Pancreas (tissue), 10 donors: ENCODE results near the gene MROH2B. TPM values are rescaled to one million over a fixed set of nuclear protein-coding genes. Genes with fewer than 3 reads are reported as not detected.

Source experiments
- ATAC-seq, 4 donors: fragments of 200-7000 bp; cut with Tn5 transposase; one replicate each; pipeline versions ENCODE4 v1.8.0 to v1.9.1; 2020; ENCODE audit warnings: mild to moderate bottlenecking in 4 of 4, moderate library complexity in 4 of 4
- DNase-seq, 6 donors: peaks; one replicate each; pipeline ENCODE4 v3.0.0-alpha.2; 2020
- FAIRE-seq: peaks from 2 replicates; lab custom pipeline; 2012; peaks lifted over from hg19 to GRCh38; lab: Jason Lieb, UNC
- H3K27ac ChIP-seq, 4 donors: fragments of 200-600 bp; sonication (generic); 1 replicate in 3 of 4; 2 replicates in 1 of 4; pipeline versions ENCODE4 v1.5.0 to v1.8.0; 2020
- H3K27me3 ChIP-seq, 4 donors: fragments of 200-600 bp; one replicate each; pipeline ENCODE4 v1.8.0; 2021
- H3K36me3 ChIP-seq, 3 donors: fragments of 200-600 bp; sonication (generic) in 1 of 3; one replicate each; pipeline versions ENCODE4 v1.5.0 to v1.8.0; 2020 to 2021
- H3K4me1 ChIP-seq, 3 donors: fragments of 200-600 bp; one replicate each; pipeline ENCODE4 v1.8.0; 2021
- H3K4me3 ChIP-seq, 4 donors: fragments of 200-600 bp; sonication (generic) in 2 of 4; one replicate each; pipeline versions ENCODE4 v1.5.0 to v1.8.0; 2020 to 2021
- H3K9me3 ChIP-seq, 4 donors: fragments of 200-600 bp; one replicate each; pipeline ENCODE4 v1.8.0; 2021
- WGBS, 2 donors: extraction: QIAGEN DNeasy Blood & Tissue Kit; methylation state at CpG; one replicate each; pipeline ENCODE4 v1.1.7; 2013; 5-methylcytosine and 5-hydroxymethylcytosine counted together
- intact Hi-C, 3 donors: fragments of 100-400 bp; cut with DNase I; formaldehyde crosslinking; loops; one replicate each; pipeline versions ENCODE4 v1.11.1 to v1.14.2; 2022
- polyA plus RNA-seq, 2 donors: library from polyadenylated mRNA; stranded (reverse); fragments of 200-250 nt; gene quantifications; one replicate each; pipeline ENCODE4 v1.2.3, GENCODE V29; 2013
- total RNA-seq, 6 donors: library from RNA; stranded (reverse); fragmentation: NEBNext Ultra II Directional in 4 of 6; extraction: Animal tissue kit (Norgen Biotek cat#: 25700) in 4 of 6; gene quantifications; one replicate each; pipeline versions ENCODE4 v1.2.1 to v1.2.4, GENCODE V29; 2021 to 2023
- TF ChIP-seq, protein P1 (sequence below), 4 donors: fragments of 200-600 bp; sonication (generic) in 3 of 4; IDR thresholded peaks; one replicate each; pipeline versions ENCODE4 v1.5.0 to v1.8.0; 2021; ENCODE audit warnings: antibody characterized with exemption in 4 of 4
- donor health status: healthy with polysubstance abuse.
- donor health status: DM: no; HTN: no; CAD: no; lungs with moderate emphysema.
- donor health status: DM: no; HTN: no; CAD: no.
- donor health status: control.
- donor health status: control.
- donor health status: Bipolar disorder and iron deficiency.
- donor health status: DM: yes; HTN: yes; CAD: no.
- donor health status: DM: no; HTN: no; CAD: no.
- donor health status: DM: no; HTN: no; CAD: no.
- donor health status: DM: yes; HTN: yes; CAD: no.

Gene MROH2B
- total and polyA plus RNA-seq, 8 donors, result 0.03 TPM; not detected in 7

DNA sequence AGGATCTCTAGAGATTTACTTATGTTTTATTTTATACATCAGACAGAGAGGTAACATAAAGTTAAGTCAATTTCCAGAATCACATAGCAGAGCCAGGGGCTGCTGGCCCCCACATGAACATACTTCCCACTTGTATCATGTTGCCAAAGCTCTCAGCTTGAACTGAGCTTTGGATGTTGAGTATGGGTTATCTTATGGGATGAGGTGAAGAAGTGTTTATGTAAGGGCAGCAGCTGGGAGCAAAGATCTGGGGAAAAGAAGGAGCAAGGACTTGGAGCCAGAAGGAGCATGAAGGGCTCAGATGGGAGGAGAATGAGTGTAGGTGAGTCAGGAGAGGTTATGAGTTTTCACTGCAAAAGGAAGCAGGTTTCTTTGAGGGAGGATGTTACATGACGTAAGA is 72.0 kb downstream of the MROH2B start:
- no peaks in the 10 kb centered on the region for H3K4me1 ChIP-seq
- no peaks in the 10 kb centered on the region for H3K36me3 ChIP-seq
- WGBS, 2 donors, result 83 to 87% methylated on average over 1 of the region's 1 CpG
- TF ChIP-seq, protein P1, sequence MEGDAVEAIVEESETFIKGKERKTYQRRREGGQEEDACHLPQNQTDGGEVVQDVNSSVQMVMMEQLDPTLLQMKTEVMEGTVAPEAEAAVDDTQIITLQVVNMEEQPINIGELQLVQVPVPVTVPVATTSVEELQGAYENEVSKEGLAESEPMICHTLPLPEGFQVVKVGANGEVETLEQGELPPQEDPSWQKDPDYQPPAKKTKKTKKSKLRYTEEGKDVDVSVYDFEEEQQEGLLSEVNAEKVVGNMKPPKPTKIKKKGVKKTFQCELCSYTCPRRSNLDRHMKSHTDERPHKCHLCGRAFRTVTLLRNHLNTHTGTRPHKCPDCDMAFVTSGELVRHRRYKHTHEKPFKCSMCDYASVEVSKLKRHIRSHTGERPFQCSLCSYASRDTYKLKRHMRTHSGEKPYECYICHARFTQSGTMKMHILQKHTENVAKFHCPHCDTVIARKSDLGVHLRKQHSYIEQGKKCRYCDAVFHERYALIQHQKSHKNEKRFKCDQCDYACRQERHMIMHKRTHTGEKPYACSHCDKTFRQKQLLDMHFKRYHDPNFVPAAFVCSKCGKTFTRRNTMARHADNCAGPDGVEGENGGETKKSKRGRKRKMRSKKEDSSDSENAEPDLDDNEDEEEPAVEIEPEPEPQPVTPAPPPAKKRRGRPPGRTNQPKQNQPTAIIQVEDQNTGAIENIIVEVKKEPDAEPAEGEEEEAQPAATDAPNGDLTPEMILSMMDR (IDR thresholded peaks at IDR 0.05), result no peak
- intact Hi-C loops, result no loop called here
- no peak for DNase-seq
- no peak for ATAC-seq
- no peak overlapping the region for H3K4me3 ChIP-seq
- no peak for FAIRE-seq
- H3K27me3 ChIP-seq, result no peaks in the 10 kb centered on the region
- no peak overlapping the region for H3K27ac ChIP-seq
- no peaks in the 10 kb centered on the region for H3K9me3 ChIP-seq

DNA sequence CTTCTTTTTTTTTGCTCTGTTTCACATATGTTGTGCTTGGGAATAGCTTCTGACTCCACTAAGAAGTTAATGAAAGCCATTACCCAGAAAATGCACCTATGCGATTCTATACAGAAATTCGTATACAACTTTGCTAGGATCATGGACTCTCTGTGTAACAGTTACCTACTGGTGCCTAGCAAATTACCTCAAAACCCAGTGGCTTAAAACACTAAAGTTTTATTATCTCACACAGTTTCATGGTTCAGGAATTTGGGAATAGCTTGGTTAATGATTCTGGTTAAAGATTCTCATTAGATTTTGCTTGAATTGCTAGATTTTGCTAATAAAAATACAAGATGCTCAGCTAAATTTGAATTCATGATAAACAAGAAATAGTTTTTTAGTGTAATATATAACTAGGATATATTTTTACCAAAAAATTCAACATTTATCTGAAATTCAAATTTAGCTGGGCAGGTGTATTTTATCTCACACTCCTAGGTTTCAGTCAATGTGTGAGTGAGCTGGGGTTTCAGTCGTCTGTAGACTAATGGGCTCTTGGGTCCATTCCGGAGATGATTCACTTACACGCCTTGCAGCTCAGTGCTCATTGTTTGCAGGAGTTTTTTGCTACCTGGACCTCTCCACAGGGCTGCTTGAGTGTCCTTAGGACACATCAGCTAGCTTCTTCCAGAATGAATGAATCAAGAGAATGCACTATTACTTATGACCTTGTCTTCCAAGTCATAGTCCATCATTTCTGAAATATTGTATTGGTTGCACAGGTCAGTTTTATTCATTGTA is 75.1 kb downstream of the MROH2B start:
- Histone ChIP-seq H3K27ac (no peak overlapping the region), H3K4me3 (no peak overlapping the region), H3K9me3 (no peaks in the 10 kb centered on the region), H3K4me1 (peaks cover 0 to 7% (median 0%) of the 10 kb centered on the region in 3 donors), H3K36me3 (no peaks in the 10 kb centered on the region), H3K27me3 (no peaks in the 10 kb centered on the region)
- 83 to 86% methylated on average over 5 of the region's 5 CpGs for WGBS, 2 donors
- FAIRE-seq (no peak), DNase-seq (no peak), ATAC-seq (no peak)
- TF ChIP-seq, protein P1 (IDR thresholded peaks at IDR 0.05), result no peak
- intact Hi-C loops, result no loop called here

DNA sequence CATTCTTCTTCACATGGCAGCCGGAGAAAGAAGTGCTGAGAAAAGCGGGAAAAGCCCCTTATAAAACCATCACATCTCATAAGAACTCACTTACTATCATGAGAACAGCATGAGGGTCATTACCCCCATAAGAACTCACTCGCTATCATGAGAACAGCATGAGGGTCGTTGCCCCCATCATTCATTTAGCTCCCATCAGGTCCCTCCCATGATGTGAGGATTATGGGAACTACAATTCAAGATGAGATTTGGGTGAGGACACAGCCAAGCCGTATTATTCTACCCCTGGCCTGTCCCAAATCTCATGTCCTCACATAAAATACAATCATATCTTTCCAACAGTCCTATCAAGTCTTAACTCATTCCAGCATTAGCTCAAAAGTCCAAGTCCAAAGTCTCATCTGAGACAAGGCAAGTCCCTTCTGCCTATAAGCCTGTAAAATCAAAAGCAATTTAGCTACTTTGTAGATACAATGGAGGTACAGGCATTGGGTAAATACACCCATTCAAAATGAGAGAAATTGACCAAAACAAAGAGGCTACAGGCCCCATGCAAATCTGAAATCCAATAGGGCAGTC is 79.1 kb downstream of the MROH2B start:
- intact Hi-C loops, result no loop called here

DNA sequence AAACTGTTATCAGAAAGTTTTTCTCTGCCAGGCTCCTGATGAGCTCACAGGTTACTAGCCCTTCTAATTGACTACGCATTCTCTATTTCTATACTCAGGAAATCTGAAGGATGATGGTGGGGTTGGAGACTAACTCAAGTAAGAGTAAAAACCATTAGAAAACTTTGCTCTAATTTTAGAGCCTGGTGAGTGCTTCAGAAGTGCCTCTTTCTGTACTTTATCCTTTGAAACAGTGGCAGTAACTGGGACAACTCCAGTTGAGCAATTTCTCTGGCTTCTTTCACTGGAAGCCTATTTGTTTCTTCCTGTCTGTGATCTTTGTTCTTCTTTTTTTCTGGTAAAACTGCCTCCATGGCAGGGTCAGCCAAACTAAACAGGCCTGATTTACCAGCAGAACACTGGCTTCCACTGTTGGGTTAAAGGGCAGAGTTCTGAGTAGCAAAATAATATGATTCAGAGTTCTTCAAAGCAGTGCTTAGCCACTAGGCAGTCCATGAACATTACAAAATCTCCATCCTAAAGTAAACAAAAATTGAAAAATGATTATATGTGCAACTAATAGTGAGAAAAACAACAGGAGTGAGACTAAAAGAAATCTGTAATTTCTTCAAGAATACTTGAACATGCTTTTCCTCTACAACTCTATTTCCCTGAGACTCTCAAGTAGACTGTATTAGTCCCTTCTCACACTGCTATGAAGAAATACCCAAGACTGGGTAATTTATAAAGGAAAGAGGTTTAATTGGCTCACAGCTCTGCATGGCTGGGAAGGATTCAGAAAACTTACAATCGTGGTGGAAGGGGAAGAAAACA is 79.8 kb downstream of the MROH2B start:
- Histone ChIP-seq H3K36me3 (no peaks in the 10 kb centered on the region), H3K27me3 (no peaks in the 10 kb centered on the region), H3K9me3 (no peaks in the 10 kb centered on the region), H3K27ac (peak overlapping the region in 2 of 4 donors; percentile 15 to 57), H3K4me3 (no peak overlapping the region), H3K4me1 (peaks cover 0 to 16% (median 0%) of the 10 kb centered on the region in 3 donors)
- TF ChIP-seq, protein P1 (IDR thresholded peaks at IDR 0.05), result no peak
- intact Hi-C loops, result no loop called here
- peak; percentile 70 to 94 (median 91) for ATAC-seq
- peak in 3 of 6 donors; percentile 31 to 60 (median 57) for DNase-seq
- 22 to 23% methylated on average over 2 of the region's 2 CpGs for WGBS, 2 donors
- FAIRE-seq, result no peak

More for the DNA sequence above, 79.1 kb downstream of the MROH2B start:
- WGBS, 2 donors, result 80% methylated on average over 5 of the region's 5 CpGs
- TF ChIP-seq, protein P1 (IDR thresholded peaks at IDR 0.05), result no peak
- Histone ChIP-seq H3K9me3 (no peaks in the 10 kb centered on the region), H3K27me3 (no peaks in the 10 kb centered on the region), H3K4me3 (no peak overlapping the region), H3K36me3 (no peaks in the 10 kb centered on the region), H3K27ac (peak overlapping the region in 2 of 4 donors; percentile 15 to 34), H3K4me1 (peaks cover 0 to 16% (median 0%) of the 10 kb centered on the region in 3 donors)
- FAIRE-seq (no peak), DNase-seq (no peak), ATAC-seq (no peak)
